OCI-LY7 (cell line): ENCODE results near the gene CD37. TPM values are rescaled to one million over a fixed set of nuclear protein-coding genes. Genes with fewer than 3 reads are reported as not detected.

Experiments used
- BruUV-seq: library from RNA; stranded (reverse); fragments of 400-500 nt; replicated peaks from 2 replicates; lab custom pipeline; 2021; lab: Mats Ljungman, UMichigan
- CTCF ChIA-PET: fragments of 300-600 bp; sonication (Branson Sonifier 250); formaldehyde crosslinking; loops from one replicate; lab custom pipeline; 2022; ENCODE audit warnings: antibody characterized with exemption; ENCODE audit not compliant: unreplicated experiment; lab: Charles Lee
- POLR2A ChIA-PET: fragments of 300-600 bp; sonication (Branson Sonifier 250); formaldehyde crosslinking; loops from one replicate; lab custom pipeline; 2022; ENCODE audit warnings: antibody characterized with exemption; lab: Charles Lee
- DNase-seq: peaks from one replicate; pipeline ENCODE4 v3.0.0-alpha.2; 2015; ENCODE audit warnings: low spot score
- H2AFZ ChIP-seq: fragments of 200-600 bp; sonication (generic), shearing (Covaris generic); 2 replicates; pipeline ENCODE4 v1.6.1; 2014; ENCODE audit warnings: mild to moderate bottlenecking, antibody characterized with exemption, low read length, moderate library complexity
- H3K27ac ChIP-seq: fragments of 200-600 bp; sonication (generic); 2 replicates; pipeline ENCODE4 v1.5.1; 2014; ENCODE audit warnings: mixed run types, low read depth, mild to moderate bottlenecking, moderate library complexity, low read length, inconsistent platforms; ENCODE audit not compliant: poor library complexity, severe bottlenecking
- H3K36me3 ChIP-seq: fragments of 200-600 bp; sonication (generic); 2 replicates; pipeline ENCODE4 v1.6.1; 2014; ENCODE audit warnings: mild to moderate bottlenecking, antibody characterized with exemption, low read length, moderate library complexity, mixed read lengths; ENCODE audit not compliant: insufficient read depth
- H3K4me1 ChIP-seq: fragments of 200-600 bp; sonication (generic); 2 replicates; pipeline ENCODE4 v1.5.1; 2014; ENCODE audit warnings: mild to moderate bottlenecking, low read length; ENCODE audit not compliant: insufficient read depth, poor library complexity, severe bottlenecking
- H3K4me2 ChIP-seq: fragments of 200-600 bp; sonication (generic); 2 replicates; pipeline ENCODE4 v1.6.1; 2014; ENCODE audit warnings: mild to moderate bottlenecking, low read length
- H3K4me3 ChIP-seq: fragments of 200-600 bp; sonication (generic); 2 replicates; pipeline ENCODE4 v1.5.1; 2014; ENCODE audit warnings: mild to moderate bottlenecking, low read depth, low read length; ENCODE audit not compliant: poor library complexity, severe bottlenecking
- H3K79me2 ChIP-seq: fragments of 200-600 bp; sonication (generic); 2 replicates; pipeline ENCODE4 v1.6.1; 2016; ENCODE audit warnings: low read depth, mild to moderate bottlenecking, low read length, moderate library complexity, mixed read lengths; ENCODE audit not compliant: insufficient read depth
- H3K9me2 ChIP-seq: fragments of 200-600 bp; sonication (generic); 2 replicates; pipeline ENCODE4 v1.6.1; 2016; ENCODE audit warnings: mild to moderate bottlenecking, low read length, mixed read lengths; ENCODE audit not compliant: insufficient read depth
- H3K9me3 ChIP-seq: fragments of 200-600 bp; sonication (generic); 2 replicates; pipeline ENCODE4 v1.6.1; 2014; ENCODE audit warnings: mild to moderate bottlenecking, mixed run types, low read length, mixed read lengths
- H4K20me1 ChIP-seq: fragments of 200-600 bp; sonication (generic); 2 replicates; pipeline ENCODE4 v1.6.1; 2014; ENCODE audit warnings: mild to moderate bottlenecking, antibody characterized with exemption, low read length, moderate library complexity, mixed read lengths; ENCODE audit not compliant: insufficient read depth
- CTCF ChIP-seq: fragments of 200-600 bp; sonication (generic); conservative IDR thresholded peaks from 2 replicates; pipeline ENCODE4 v1.5.1; 2014; ENCODE audit warnings: mild to moderate bottlenecking, antibody characterized with exemption, low read length, moderate library complexity, mixed read lengths
- EZH2phosphoT487 ChIP-seq: fragments of 200-600 bp; sonication (generic); IDR thresholded peaks from 2 replicates; pipeline ENCODE4 v1.6.1; 2018; ENCODE audit warnings: low read depth, borderline replicate concordance, mild to moderate bottlenecking, mixed run types, antibody characterized with exemption, low read length, moderate library complexity, mixed read lengths
- intact Hi-C: fragments of 100-400 bp; cut with micrococcal nuclease; formaldehyde crosslinking; loops from one replicate; pipeline ENCODE4 v1.10.0; 2022; ENCODE audit not compliant: unreplicated experiment
- total RNA-seq, 2 experiments: library from RNA; depleted of rRNA in 1 of 2; stranded (reverse); fragments of >200 nt in 1 of 2; shearing (Covaris generic) in 1 of 2; gene quantifications; 2 replicates each; pipeline ENCODE4 v1.2.3, GENCODE V29; 2014 to 2022

The CD37 gene
- total RNA-seq, 2 experiments from 2014 or later: 219 to 279 TPM

DNA sequence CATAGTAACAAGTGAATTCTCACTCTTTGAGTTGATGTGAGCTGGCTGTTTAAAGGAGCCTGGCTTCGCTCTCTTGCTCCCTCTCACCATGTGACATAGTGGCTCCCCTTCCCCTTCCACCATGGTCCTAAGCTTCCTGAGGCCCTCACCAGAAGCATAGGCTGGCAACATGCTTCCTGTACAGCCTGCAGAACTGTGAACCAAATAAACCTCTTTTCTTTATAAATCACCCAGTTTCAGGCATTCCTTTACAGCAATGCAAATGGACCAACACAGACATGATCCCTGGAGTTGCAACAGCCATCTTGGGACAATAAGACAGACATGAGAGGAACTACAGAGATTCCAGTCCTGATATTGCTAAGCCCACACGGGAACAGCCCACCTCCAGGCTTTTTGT lies 14.4 kb downstream of the CD37 start:
- Histone ChIP-seq H4K20me1 (no peaks in the 10 kb centered on the region), H3K36me3 (peaks cover 24% of the 10 kb centered on the region), H3K4me1 (peaks cover 36% of the 10 kb centered on the region), H3K79me2 (no peaks in the 10 kb centered on the region), H3K9me2 (no peaks in the 10 kb centered on the region), H3K27ac (no peak overlapping the region), H3K4me2 (no peak overlapping the region), H3K4me3 (no peak overlapping the region), H2AFZ (no peak overlapping the region), H3K9me3 (peaks cover 8% of the 10 kb centered on the region; the same call in 1 of the 2 replicates)
- no peak for TF ChIP-seq EZH2phosphoT487
- POLR2A ChIA-PET: interaction anchor here (1.4 kb wide), 1 partner anchor 8 kb away, joined by 6 read pairs; no protein-coding TSS in a partner anchor
- DNase-seq: no peak
- intact Hi-C loops: no loop called here
- BruUV-seq: no TSS peak
- CTCF ChIA-PET: no interaction called here

DNA sequence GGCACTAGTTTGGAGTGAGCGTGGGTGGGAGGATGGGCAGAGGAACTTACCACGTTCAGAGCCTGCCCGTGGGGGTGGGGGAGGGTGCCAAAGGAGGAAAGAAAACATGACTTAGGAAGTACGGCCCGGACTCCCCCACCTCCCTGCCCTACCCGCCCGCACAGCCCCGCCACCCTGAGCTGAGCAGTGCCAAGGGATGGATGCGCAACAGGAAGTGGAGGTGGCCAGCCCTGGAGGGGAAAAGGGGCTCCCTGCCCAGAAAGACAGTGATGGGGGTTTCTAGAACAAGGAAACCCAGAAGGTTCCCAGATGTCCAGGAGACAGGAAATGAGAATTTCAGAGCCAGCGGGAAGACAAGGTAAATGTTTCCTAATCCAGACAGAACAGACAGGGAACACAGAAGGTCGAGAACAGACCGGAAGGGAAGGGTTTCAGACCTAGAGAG lies 20.7 kb downstream of the CD37 start:
- Histone ChIP-seq H3K9me3 (no peaks in the 10 kb centered on the region), H3K4me3 (peak overlapping the region; percentile 58), H3K79me2 (no peaks in the 10 kb centered on the region), H2AFZ (peak overlapping the region; percentile 53; the same call in 1 of the 2 replicates), H3K9me2 (no peaks in the 10 kb centered on the region), H4K20me1 (no peaks in the 10 kb centered on the region), H3K36me3 (no peaks in the 10 kb centered on the region), H3K4me1 (peaks cover 60% of the 10 kb centered on the region), H3K4me2 (peak overlapping the region; percentile 64), H3K27ac (peak overlapping the region; percentile 61)
- BruUV-seq: no TSS peak
- ChIA-PET POLR2A (interaction anchor here (0.6 kb wide), 1 partner anchor 24 kb away, joined by 3 read pairs; no protein-coding TSS in a partner anchor), CTCF (no interaction called here)
- TF ChIP-seq EZH2phosphoT487 (no peak), CTCF (no peak)
- no peak for DNase-seq
- intact Hi-C loops: no loop called here

DNA sequence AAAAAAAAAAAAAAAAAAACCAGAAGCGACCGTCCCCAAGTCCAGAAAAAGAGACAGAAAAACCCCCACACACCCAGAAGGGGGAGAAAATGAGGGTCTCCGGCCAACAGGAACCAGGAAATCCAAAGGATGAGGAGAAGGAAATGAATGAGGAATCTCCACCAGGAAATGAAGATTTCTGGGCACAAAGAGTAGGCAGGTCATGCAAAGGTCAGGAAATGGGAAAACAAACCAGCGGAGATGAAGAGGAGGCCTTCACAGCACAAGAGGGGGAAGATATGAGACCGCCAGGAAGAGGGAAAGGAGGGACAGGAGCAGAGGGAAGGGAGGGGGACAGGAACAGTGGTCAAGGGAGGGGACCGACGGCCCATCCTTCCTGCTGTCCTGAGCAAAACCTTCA lies 21.2 kb downstream of the CD37 start:
- DNase-seq: no peak
- H2AFZ ChIP-seq: peak overlapping the region; percentile 53; the same call in 1 of the 2 replicates
- ChIA-PET POLR2A (interaction anchor here (0.6 kb wide), 1 partner anchor 24 kb away, joined by 3 read pairs; no protein-coding TSS in a partner anchor), CTCF (no interaction called here)
- H4K20me1 ChIP-seq: no peaks in the 10 kb centered on the region
- H3K4me2 ChIP-seq: peak overlapping the region; percentile 64
- TF ChIP-seq EZH2phosphoT487 (no peak), CTCF (no peak)
- no peaks in the 10 kb centered on the region for H3K36me3 ChIP-seq
- H3K9me3 ChIP-seq: no peaks in the 10 kb centered on the region
- peak overlapping the region; percentile 58 for H3K4me3 ChIP-seq
- BruUV-seq: no TSS peak
- intact Hi-C loops: no loop called here
- H3K27ac ChIP-seq: peak overlapping the region; percentile 61
- H3K9me2 ChIP-seq: no peaks in the 10 kb centered on the region
- H3K79me2 ChIP-seq: no peaks in the 10 kb centered on the region
- H3K4me1 ChIP-seq: peaks cover 65% of the 10 kb centered on the region
